SU-DHL-6 (cell line): ENCODE results near the gene STAU1.

ENCODE experiments used
- EZH2phosphoT487 ChIP-seq: fragments of 200-600 bp; sonication (generic), shearing (Covaris generic); conservative IDR thresholded peaks from 2 replicates; pipeline ENCODE4 v1.6.1; 2018; ENCODE audit warnings: mild to moderate bottlenecking, antibody characterized with exemption, low read length, moderate library complexity, mixed read lengths
- TF ChIP-seq, protein P1 (sequence below): fragments of 200-600 bp; sonication (generic); IDR thresholded peaks from one replicate; pipeline ENCODE4 v1.5.1; 2017; ENCODE audit warnings: antibody characterized with exemption, mild to moderate bottlenecking, low read length, moderate library complexity; ENCODE audit not compliant: insufficient read depth, poor library complexity, severe bottlenecking

DNA sequence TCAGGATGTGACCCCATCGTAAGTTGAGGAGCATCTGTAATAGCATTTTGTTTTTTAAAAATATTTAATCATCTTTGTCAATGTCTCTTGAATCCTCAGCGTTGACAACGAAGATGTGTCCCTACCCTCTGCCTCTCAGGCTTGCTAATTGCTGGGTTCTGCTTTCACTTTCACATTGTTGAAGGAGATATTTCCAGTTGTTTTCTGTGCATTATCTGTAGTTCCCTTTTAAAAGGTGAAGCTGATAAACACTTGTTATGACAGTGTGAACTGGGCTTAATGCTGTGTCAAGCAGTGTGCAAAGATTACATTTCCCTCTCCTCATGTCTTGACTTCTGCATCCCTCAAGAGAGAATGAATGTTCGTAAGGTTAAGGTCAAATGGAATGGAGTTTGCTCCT, 87.2 kb downstream of the STAU1 start:
- TF ChIP-seq, protein P1, sequence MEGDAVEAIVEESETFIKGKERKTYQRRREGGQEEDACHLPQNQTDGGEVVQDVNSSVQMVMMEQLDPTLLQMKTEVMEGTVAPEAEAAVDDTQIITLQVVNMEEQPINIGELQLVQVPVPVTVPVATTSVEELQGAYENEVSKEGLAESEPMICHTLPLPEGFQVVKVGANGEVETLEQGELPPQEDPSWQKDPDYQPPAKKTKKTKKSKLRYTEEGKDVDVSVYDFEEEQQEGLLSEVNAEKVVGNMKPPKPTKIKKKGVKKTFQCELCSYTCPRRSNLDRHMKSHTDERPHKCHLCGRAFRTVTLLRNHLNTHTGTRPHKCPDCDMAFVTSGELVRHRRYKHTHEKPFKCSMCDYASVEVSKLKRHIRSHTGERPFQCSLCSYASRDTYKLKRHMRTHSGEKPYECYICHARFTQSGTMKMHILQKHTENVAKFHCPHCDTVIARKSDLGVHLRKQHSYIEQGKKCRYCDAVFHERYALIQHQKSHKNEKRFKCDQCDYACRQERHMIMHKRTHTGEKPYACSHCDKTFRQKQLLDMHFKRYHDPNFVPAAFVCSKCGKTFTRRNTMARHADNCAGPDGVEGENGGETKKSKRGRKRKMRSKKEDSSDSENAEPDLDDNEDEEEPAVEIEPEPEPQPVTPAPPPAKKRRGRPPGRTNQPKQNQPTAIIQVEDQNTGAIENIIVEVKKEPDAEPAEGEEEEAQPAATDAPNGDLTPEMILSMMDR, result no peak
- TF ChIP-seq EZH2phosphoT487, result no peak
